Transverse colon (tissue), 4 donors: Measurements from ENCODE around the gene HDX. TPM values are rescaled to one million over a fixed set of nuclear protein-coding genes. Genes with fewer than 3 reads are reported as not detected.
"Not testable (repeated sequence)": the region's sequence is repeated elsewhere in the genome, so short reads cannot be mapped to it uniquely, and the experiment has no call there.

Experiments
- DNase-seq: peaks from one replicate; pipeline ENCODE4 v3.0.0-alpha.2; 2019
- H3K27ac ChIP-seq, 4 donors: fragments of 200-600 bp; sonication (generic); 2 replicates each; pipeline ENCODE4 v1.5.1; 2016 to 2018; ENCODE audit warnings: inconsistent platforms in 4 of 4
- H3K27me3 ChIP-seq: fragments of 200-600 bp; sonication (generic); 2 replicates; pipeline ENCODE4 v1.5.1; 2017; ENCODE audit warnings: inconsistent platforms
- H3K36me3 ChIP-seq, 4 donors: fragments of 200-600 bp; sonication (generic); 2 replicates each; pipeline ENCODE4 v1.5.1; 2017 to 2019; ENCODE audit warnings: inconsistent platforms in 4 of 4
- H3K4me1 ChIP-seq, 4 donors: fragments of 200-600 bp; sonication (generic); 2 replicates each; pipeline ENCODE4 v1.5.1; 2017 to 2020; ENCODE audit warnings: inconsistent platforms in 4 of 4
- H3K4me3 ChIP-seq, 4 donors: fragments of 200-600 bp; sonication (generic); 1 replicate in 1 of 4; 2 replicates in 3 of 4; pipeline versions ENCODE4 v1.5.1 to v1.6.1; 2017 to 2019; ENCODE audit warnings: inconsistent platforms in 4 of 4
- H3K9me3 ChIP-seq, 2 donors: fragments of 200-600 bp; sonication (generic); 2 replicates each; pipeline ENCODE4 v1.5.1; 2017 to 2019; ENCODE audit warnings: inconsistent platforms in 2 of 2
- CTCF ChIP-seq, 5 experiments: fragments of 200-600 bp in 3 of 5; fragments of 450-650 bp in 2 of 5; sonication (generic) in 3 of 5; IDR thresholded peaks; 1 replicate in 2 of 5; 2 replicates in 3 of 5; pipeline ENCODE4 v1.5.1; 2016 to 2017; ENCODE audit warnings: antibody characterized with exemption in 5 of 5, inconsistent platforms in 3 of 5, mild to moderate bottlenecking in 2 of 5, moderate library complexity in 1 of 5
- EP300 ChIP-seq: sonication (generic); formaldehyde crosslinking; IDR thresholded peaks from one replicate; pipeline ENCODE4 v1.6.1; 2017; ENCODE audit warnings: antibody characterized with exemption, low read depth
- POLR2A ChIP-seq: fragments of 450-650 bp; IDR thresholded peaks from one replicate; pipeline ENCODE4 v1.6.1; 2016; ENCODE audit warnings: antibody characterized with exemption, mild to moderate bottlenecking, moderate library complexity
- POLR2AphosphoS5 ChIP-seq, 3 donors: sonication (generic); formaldehyde crosslinking; IDR thresholded peaks; one replicate each; pipeline ENCODE4 v1.6.1; 2016; ENCODE audit warnings: antibody characterized with exemption in 3 of 3
- WGBS, 2 donors: methylation state at CpG; one replicate each; pipeline ENCODE4 v1.1.5; 2018; ENCODE audit warnings: low coverage in 1 of 2; 5-methylcytosine and 5-hydroxymethylcytosine counted together
- in situ Hi-C, 4 donors: fragments of 200-750 bp; cut with MboI; loops; one replicate each; pipeline versions ENCODE4 v1.15.0 to v1.15.1; 2017; ENCODE audit warnings: low sequenced_read_pairs in 3 of 4, low pct_ligation_motif_present in 1 of 4, low pct_unique_long_range_greater_than_20kb in 1 of 4
- intact Hi-C: fragments of 100-400 bp; cut with DNase I; formaldehyde crosslinking; loops from one replicate; pipeline ENCODE4 v1.15.1; 2023; ENCODE audit warnings: low total_unique reads
- total RNA-seq, 4 donors: library from RNA; depleted of rRNA; stranded (reverse); fragments of >200 nt; gene quantifications; one replicate each; pipeline ENCODE4 v1.1.0, GENCODE V29; 2016

HDX gene, protein sequence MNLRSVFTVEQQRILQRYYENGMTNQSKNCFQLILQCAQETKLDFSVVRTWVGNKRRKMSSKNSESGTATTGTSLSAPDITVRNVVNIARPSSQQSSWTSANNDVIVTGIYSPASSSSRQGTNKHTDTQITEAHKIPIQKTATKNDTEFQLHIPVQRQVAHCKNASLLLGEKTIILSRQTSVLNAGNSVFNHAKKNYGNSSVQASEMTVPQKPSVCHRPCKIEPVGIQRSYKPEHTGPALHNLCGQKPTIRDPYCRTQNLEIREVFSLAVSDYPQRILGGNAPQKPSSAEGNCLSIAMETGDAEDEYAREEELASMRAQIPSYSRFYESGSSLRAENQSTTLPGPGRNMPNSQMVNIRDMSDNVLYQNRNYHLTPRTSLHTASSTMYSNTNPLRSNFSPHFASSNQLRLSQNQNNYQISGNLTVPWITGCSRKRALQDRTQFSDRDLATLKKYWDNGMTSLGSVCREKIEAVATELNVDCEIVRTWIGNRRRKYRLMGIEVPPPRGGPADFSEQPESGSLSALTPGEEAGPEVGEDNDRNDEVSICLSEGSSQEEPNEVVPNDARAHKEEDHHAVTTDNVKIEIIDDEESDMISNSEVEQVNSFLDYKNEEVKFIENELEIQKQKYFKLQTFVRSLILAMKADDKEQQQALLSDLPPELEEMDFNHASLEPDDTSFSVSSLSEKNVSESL
- total RNA-seq: 1 to 10 TPM in 2 of 4 donors, under 1 TPM in 1, not detected in 1; 0.37 to 3.8 (median 2.5) TPM

DNA sequence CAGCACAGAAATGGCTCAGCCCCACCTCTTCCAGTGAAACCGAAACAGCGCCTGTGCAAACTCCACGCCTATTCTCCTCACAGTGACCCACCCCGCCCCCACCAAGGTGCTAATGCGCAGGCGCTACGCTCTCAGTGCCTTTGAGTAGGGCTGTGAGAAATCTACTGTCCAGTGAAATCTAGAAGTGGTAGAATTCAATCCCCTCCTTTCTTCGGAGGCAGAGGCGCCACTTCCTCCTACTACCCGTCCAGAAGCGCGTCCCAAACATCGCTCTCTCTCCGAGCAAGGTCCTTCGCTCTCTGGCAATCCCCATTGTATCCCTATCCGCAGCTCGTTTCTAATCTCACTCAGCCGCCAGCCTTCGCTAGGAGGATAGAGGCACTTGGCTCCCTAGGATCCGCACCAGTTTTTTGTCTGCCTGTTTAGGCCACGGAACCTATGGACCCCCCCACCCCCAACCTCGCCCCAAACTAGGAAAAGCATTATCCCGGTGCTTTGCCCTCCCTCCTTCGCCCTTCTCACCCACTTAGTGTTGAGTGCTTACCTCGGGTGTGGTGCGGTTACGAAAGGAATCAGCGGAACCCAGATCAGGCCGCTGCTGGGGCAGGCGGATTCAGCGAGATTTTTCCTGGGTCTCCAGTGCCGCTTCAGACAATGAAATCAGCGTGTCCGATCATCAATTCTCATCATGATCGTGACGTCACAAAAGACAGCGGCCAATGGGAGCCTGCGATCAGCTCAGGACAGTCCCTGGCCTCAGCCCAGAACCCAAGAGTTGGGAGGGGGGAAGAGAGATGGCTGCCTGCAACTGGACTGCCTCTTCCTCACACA lies at the start of gene HDX:
TSS of gene HDX (minus strand) at position 656 of the 831 bp plus-strand sequence. CDS start 27,056 bp downstream, outside the sequence.
- intact Hi-C loops (no loop called here), in situ Hi-C loops (no loop called here)
- 41% methylated on average over 38 of the region's 38 CpGs; no CpG with 5 or more reads in 1 of the 2 donors for WGBS, 2 donors
- peak; percentile 49 for TF ChIP-seq POLR2A
- TF ChIP-seq CTCF (IDR thresholded peaks at IDR 0.05): no peak
- peak in 2 of 3 donors; percentile 46 to 60 for TF ChIP-seq POLR2AphosphoS5 (IDR thresholded peaks at IDR 0.05)
- no peak for TF ChIP-seq EP300
- H3K4me3 ChIP-seq: peak within 1 kb of the TSS; percentile 26 to 69 (median 42)
- no peaks in the 10 kb centered on the region for H3K36me3 ChIP-seq
- peak; percentile 87 for DNase-seq
- no peaks in the 10 kb centered on the region for H3K27me3 ChIP-seq
- no peaks in the 10 kb centered on the region for H3K4me1 ChIP-seq
- no peaks in the 10 kb centered on the region for H3K9me3 ChIP-seq
- peak within 1 kb of the TSS; percentile 81 to 91 (median 88) for H3K27ac ChIP-seq

DNA sequence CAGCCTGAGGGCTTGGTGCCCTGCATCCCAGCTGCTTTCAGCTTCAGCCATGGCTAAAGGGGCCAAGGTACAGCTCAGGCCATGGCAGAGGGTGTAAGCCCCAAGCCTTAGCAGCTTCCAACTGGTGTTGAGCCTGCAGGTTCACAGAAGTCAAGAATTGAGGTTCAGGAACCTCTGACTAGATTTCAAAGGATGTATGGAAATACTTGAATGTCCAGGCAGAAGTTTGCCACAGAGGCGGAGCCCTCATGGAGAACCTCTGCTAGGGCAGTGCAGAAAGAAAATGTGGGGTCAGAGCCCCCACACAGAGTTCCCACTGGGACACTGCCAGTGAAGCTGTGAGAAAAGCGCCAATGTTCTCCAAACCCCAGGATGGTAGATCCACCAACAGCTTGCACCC lies 39.1 kb upstream of the HDX start:
- H3K27me3 ChIP-seq, H3K9me3 ChIP-seq, in situ Hi-C loops, H3K36me3 ChIP-seq, DNase-seq, intact Hi-C loops, H3K4me1 ChIP-seq, H3K27ac ChIP-seq, H3K4me3 ChIP-seq: not testable (repeated sequence)
- 90% methylated on average over 2 of the region's 2 CpGs; no CpG with 5 or more reads in 1 of the 2 donors for WGBS, 2 donors

DNA sequence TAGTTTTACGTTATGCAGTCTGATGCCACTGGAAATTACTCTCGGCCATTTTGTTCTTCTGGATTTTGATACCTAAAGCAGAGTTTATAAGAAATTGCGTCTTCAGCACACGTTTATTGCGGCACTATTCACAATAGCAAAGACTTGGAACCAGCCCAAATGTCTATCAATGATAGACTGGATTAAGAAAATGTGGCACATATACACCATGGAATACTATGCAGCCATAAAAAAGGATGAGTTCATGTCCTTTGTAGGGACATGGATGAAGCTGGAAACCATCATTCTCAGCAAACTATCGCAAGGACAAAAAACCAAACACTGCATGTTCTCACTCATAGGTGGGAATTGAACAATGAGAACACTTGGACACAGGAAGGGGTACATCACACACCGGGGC lies 35.4 kb upstream of the HDX start:
- H3K27ac ChIP-seq, DNase-seq, in situ Hi-C loops, H3K27me3 ChIP-seq, H3K4me1 ChIP-seq, H3K4me3 ChIP-seq, intact Hi-C loops, H3K36me3 ChIP-seq, H3K9me3 ChIP-seq: not testable (repeated sequence)
- WGBS, 2 donors: 88 to 93% methylated on average over 5 to 7 of the region's 7 CpGs

- intact Hi-C loops (no loop called here), in situ Hi-C loops (no loop called here)
- DNase-seq: no peak
- Histone ChIP-seq H3K4me3 (no peak overlapping the region), H3K36me3 (no peaks in the 10 kb centered on the region), H3K27me3 (no peaks in the 10 kb centered on the region), H3K9me3 (no peaks in the 10 kb centered on the region), H3K4me1 (no peaks in the 10 kb centered on the region), H3K27ac (no peak overlapping the region)
- TF ChIP-seq POLR2AphosphoS5 (IDR thresholded peaks at IDR 0.05): no peak
- no peak for TF ChIP-seq CTCF (IDR thresholded peaks at IDR 0.05)
- no peak for TF ChIP-seq EP300
- TF ChIP-seq POLR2A: no peak
These were observed 13.8 kb downstream of the HDX start for GRCh38 chrX:84488426-84488825.
